OCI-LY7 (cell line): ENCODE results near the gene NMD3. TPM values are rescaled to one million over a fixed set of nuclear protein-coding genes. Genes with fewer than 3 reads are reported as not detected.

Experiments used
- BruUV-seq: library from RNA; stranded (reverse); fragments of 400-500 nt; replicated peaks from 2 replicates; lab custom pipeline; 2021; lab: Mats Ljungman, UMichigan
- CTCF ChIA-PET: fragments of 300-600 bp; sonication (Branson Sonifier 250); formaldehyde crosslinking; loops from one replicate; lab custom pipeline; 2022; ENCODE audit warnings: antibody characterized with exemption; ENCODE audit not compliant: unreplicated experiment; lab: Charles Lee
- POLR2A ChIA-PET: fragments of 300-600 bp; sonication (Branson Sonifier 250); formaldehyde crosslinking; loops from one replicate; lab custom pipeline; 2022; ENCODE audit warnings: antibody characterized with exemption; lab: Charles Lee
- DNase-seq: peaks from one replicate; pipeline ENCODE4 v3.0.0-alpha.2; 2015; ENCODE audit warnings: low spot score
- H2AFZ ChIP-seq: fragments of 200-600 bp; sonication (generic), shearing (Covaris generic); 2 replicates; pipeline ENCODE4 v1.6.1; 2014; ENCODE audit warnings: mild to moderate bottlenecking, antibody characterized with exemption, low read length, moderate library complexity
- H3K27ac ChIP-seq: fragments of 200-600 bp; sonication (generic); 2 replicates; pipeline ENCODE4 v1.5.1; 2014; ENCODE audit warnings: mixed run types, low read depth, mild to moderate bottlenecking, moderate library complexity, low read length, inconsistent platforms; ENCODE audit not compliant: poor library complexity, severe bottlenecking
- H3K36me3 ChIP-seq: fragments of 200-600 bp; sonication (generic); 2 replicates; pipeline ENCODE4 v1.6.1; 2014; ENCODE audit warnings: mild to moderate bottlenecking, antibody characterized with exemption, low read length, moderate library complexity, mixed read lengths; ENCODE audit not compliant: insufficient read depth
- H3K4me1 ChIP-seq: fragments of 200-600 bp; sonication (generic); 2 replicates; pipeline ENCODE4 v1.5.1; 2014; ENCODE audit warnings: mild to moderate bottlenecking, low read length; ENCODE audit not compliant: insufficient read depth, poor library complexity, severe bottlenecking
- H3K4me2 ChIP-seq: fragments of 200-600 bp; sonication (generic); 2 replicates; pipeline ENCODE4 v1.6.1; 2014; ENCODE audit warnings: mild to moderate bottlenecking, low read length
- H3K4me3 ChIP-seq: fragments of 200-600 bp; sonication (generic); 2 replicates; pipeline ENCODE4 v1.5.1; 2014; ENCODE audit warnings: mild to moderate bottlenecking, low read depth, low read length; ENCODE audit not compliant: poor library complexity, severe bottlenecking
- H3K79me2 ChIP-seq: fragments of 200-600 bp; sonication (generic); 2 replicates; pipeline ENCODE4 v1.6.1; 2016; ENCODE audit warnings: low read depth, mild to moderate bottlenecking, low read length, moderate library complexity, mixed read lengths; ENCODE audit not compliant: insufficient read depth
- H3K9me2 ChIP-seq: fragments of 200-600 bp; sonication (generic); 2 replicates; pipeline ENCODE4 v1.6.1; 2016; ENCODE audit warnings: mild to moderate bottlenecking, low read length, mixed read lengths; ENCODE audit not compliant: insufficient read depth
- H3K9me3 ChIP-seq: fragments of 200-600 bp; sonication (generic); 2 replicates; pipeline ENCODE4 v1.6.1; 2014; ENCODE audit warnings: mild to moderate bottlenecking, mixed run types, low read length, mixed read lengths
- H4K20me1 ChIP-seq: fragments of 200-600 bp; sonication (generic); 2 replicates; pipeline ENCODE4 v1.6.1; 2014; ENCODE audit warnings: mild to moderate bottlenecking, antibody characterized with exemption, low read length, moderate library complexity, mixed read lengths; ENCODE audit not compliant: insufficient read depth
- CTCF ChIP-seq: fragments of 200-600 bp; sonication (generic); conservative IDR thresholded peaks from 2 replicates; pipeline ENCODE4 v1.5.1; 2014; ENCODE audit warnings: mild to moderate bottlenecking, antibody characterized with exemption, low read length, moderate library complexity, mixed read lengths
- EZH2phosphoT487 ChIP-seq: fragments of 200-600 bp; sonication (generic); IDR thresholded peaks from 2 replicates; pipeline ENCODE4 v1.6.1; 2018; ENCODE audit warnings: low read depth, borderline replicate concordance, mild to moderate bottlenecking, mixed run types, antibody characterized with exemption, low read length, moderate library complexity, mixed read lengths
- intact Hi-C: fragments of 100-400 bp; cut with micrococcal nuclease; formaldehyde crosslinking; loops from one replicate; pipeline ENCODE4 v1.10.0; 2022; ENCODE audit not compliant: unreplicated experiment
- total RNA-seq, 2 experiments: library from RNA; depleted of rRNA in 1 of 2; stranded (reverse); fragments of >200 nt in 1 of 2; shearing (Covaris generic) in 1 of 2; gene quantifications; 2 replicates each; pipeline ENCODE4 v1.2.3, GENCODE V29; 2014 to 2022

The NMD3 gene
- total RNA-seq, 2 experiments from 2014 or later = 30.0 to 55.2 TPM

DNA sequence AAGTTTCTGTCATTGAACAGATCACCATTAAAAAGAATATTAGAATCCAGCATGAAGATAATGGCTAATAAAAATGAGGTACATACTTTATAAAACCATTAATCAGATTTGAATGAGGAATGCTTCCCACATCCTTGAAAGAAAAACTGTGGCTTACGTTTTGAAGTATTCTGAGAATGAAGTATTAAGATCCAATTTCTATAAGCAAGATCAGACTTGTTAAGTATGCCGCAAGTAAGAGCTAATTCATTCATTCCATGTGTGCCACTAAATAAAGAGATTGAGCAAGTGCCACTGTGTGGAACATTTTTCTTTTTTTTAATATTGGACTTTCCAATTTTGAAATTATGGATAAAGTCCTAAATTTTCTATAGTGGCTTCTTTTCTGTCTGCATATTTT, 30.6 kb downstream of the NMD3 start:
- Histone ChIP-seq H3K4me1 (no peaks in the 10 kb centered on the region), H2AFZ (no peak overlapping the region), H3K27ac (no peak overlapping the region), H3K36me3 (peaks cover 97% of the 10 kb centered on the region), H3K9me3 (no peaks in the 10 kb centered on the region), H3K4me2 (no peak overlapping the region), H3K79me2 (no peaks in the 10 kb centered on the region), H3K9me2 (no peaks in the 10 kb centered on the region), H3K4me3 (no peak overlapping the region), H4K20me1 (no peaks in the 10 kb centered on the region)
- no TSS peak for BruUV-seq
- DNase-seq = no peak
- ChIA-PET POLR2A (no interaction called here), CTCF (no interaction called here)
- no peak for TF ChIP-seq EZH2phosphoT487
- TF ChIP-seq CTCF = no peak
- intact Hi-C loops = no loop called here

GRCh38 chr3:161252143-161252542, 31.0 kb downstream of the NMD3 start:
- no peak for DNase-seq
- Histone ChIP-seq H3K4me1 (no peaks in the 10 kb centered on the region), H2AFZ (no peak overlapping the region), H3K27ac (no peak overlapping the region), H4K20me1 (no peaks in the 10 kb centered on the region), H3K9me3 (no peaks in the 10 kb centered on the region), H3K4me3 (no peak overlapping the region), H3K4me2 (no peak overlapping the region), H3K79me2 (no peaks in the 10 kb centered on the region), H3K36me3 (peaks cover 97% of the 10 kb centered on the region), H3K9me2 (no peaks in the 10 kb centered on the region)
- intact Hi-C loops = no loop called here
- no TSS peak for BruUV-seq
- ChIA-PET CTCF (no interaction called here), POLR2A (interaction anchor here (1.0 kb wide), 2 partner anchors 9 to 13 kb away, joined by 3 to 4 read pairs; no protein-coding TSS in a partner anchor)
- TF ChIP-seq CTCF = no peak
- TF ChIP-seq EZH2phosphoT487 = no peak

DNA sequence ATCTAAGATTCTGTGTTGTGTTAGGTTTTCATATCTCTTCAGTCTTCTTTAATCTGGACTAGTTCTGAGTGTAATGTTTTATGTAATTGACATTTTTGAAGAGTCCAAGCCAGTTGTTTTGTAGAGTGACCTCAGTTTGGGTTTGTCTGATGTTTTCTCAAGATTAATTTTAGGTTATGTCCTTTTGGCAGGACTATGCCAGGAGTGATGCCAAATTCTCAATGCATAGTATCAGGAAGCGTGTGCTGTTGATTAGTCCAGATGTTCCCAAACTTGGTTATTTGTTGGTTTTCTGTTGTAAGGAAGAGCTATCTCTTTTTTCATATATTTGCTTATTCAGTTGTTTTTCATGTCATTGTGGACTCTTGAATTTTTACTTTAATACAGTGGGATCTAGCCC, 32.6 kb downstream of the NMD3 start:
- H3K79me2 ChIP-seq = no peaks in the 10 kb centered on the region
- no TSS peak for BruUV-seq
- H3K4me3 ChIP-seq = no peak overlapping the region
- no peak overlapping the region for H3K27ac ChIP-seq
- H2AFZ ChIP-seq = no peak overlapping the region
- ChIA-PET POLR2A (interaction anchor here (0.7 kb wide), 1 partner anchor 40 kb away, joined by 3 read pairs; no protein-coding TSS in a partner anchor), CTCF (no interaction called here)
- H4K20me1 ChIP-seq = no peaks in the 10 kb centered on the region
- DNase-seq = no peak
- TF ChIP-seq CTCF (no peak), EZH2phosphoT487 (no peak)
- no peaks in the 10 kb centered on the region for H3K4me1 ChIP-seq
- intact Hi-C loops = no loop called here
- peaks cover 92% of the 10 kb centered on the region for H3K36me3 ChIP-seq
- no peaks in the 10 kb centered on the region for H3K9me3 ChIP-seq
- H3K9me2 ChIP-seq = no peaks in the 10 kb centered on the region
- H3K4me2 ChIP-seq = no peak overlapping the region
